GM12892 (cell line): ENCODE data around the gene NADK.

Source experiments
- POLR2A ChIP-seq: IDR thresholded peaks from 2 replicates; pipeline ENCODE4 v1.6.1; 2011; ENCODE audit warnings: low read depth, low read length, control low read depth
- POLR2AphosphoS5 ChIP-seq: IDR thresholded peaks from 2 replicates; pipeline ENCODE4 v1.6.1; 2011; ENCODE audit warnings: low read depth, low read length, control low read depth
- TAF1 ChIP-seq: IDR thresholded peaks from 2 replicates; pipeline ENCODE4 v1.6.1; 2011; ENCODE audit warnings: low read depth, mild to moderate bottlenecking, control low read depth, low read length, borderline replicate concordance

- TF ChIP-seq POLR2A, result no peak
- no peak for TF ChIP-seq POLR2AphosphoS5
- no peak for TF ChIP-seq TAF1
Observed at GRCh38 chr1:1777583-1777899, 729 bp downstream of the NADK start.
